Stimulated activated CD4-positive, alpha-beta T cell treated with anti-CD3 and anti-CD28 coated beads, TNF-alpha, amount 100 ng/mL, for 48 hours (primary cell): ENCODE measurements around the gene POU3F2.

Source experiments
- DNase-seq, 3 donors: peaks; one replicate each; pipeline ENCODE4 v3.0.0-alpha.2; 2020; ENCODE audit warnings: low read depth in 3 of 3

Gene POU3F2

DNA sequence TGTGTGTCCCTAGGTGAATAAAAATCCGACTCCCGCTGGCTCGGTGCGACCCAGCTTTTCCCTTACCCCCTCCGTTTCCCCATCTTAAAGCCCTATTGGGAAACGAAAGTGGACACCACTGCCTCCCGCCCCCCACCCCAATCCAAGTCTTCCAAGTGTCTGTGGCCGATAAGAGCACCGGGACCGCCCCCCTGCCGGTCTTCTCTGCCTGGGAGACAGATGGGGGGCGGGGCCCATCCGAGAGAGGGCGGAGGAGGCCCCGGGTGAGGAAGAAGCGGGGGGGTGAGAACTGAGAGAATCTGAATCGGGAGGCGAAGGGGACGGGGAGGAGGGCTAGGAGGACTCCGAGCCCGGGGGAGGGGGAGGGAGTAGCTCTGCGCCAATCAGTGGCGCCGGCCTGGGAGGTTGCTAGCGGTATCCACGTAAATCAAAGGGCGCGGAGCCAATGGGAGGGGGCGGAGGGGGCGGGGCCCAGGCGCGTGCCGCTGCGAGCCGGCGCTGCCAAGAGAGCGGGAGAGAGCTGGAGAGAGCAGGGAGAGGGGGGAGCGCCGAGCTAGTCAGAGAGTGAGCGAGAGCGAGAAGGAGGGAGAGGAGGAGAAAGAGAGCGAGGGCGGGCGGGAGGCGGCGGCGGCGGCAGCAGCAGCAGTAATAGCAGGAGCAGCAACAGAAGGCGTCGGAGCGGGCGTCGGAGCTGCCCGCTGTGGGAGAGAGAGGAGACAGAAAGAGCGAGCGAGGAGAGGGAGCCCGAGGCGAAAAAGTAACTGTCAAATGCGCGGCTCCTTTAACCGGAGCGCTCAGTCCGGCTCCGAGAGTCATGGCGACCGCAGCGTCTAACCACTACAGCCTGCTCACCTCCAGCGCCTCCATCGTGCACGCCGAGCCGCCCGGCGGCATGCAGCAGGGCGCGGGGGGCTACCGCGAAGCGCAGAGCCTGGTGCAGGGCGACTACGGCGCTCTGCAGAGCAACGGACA lies at the start of gene POU3F2:
TSS of gene POU3F2 (plus strand) at position 515 of the 972 bp plus-strand sequence. CDS start at position 815, 300 bp downstream.
- DNase-seq = peak; percentile 40 to 65 (median 43)

DNA sequence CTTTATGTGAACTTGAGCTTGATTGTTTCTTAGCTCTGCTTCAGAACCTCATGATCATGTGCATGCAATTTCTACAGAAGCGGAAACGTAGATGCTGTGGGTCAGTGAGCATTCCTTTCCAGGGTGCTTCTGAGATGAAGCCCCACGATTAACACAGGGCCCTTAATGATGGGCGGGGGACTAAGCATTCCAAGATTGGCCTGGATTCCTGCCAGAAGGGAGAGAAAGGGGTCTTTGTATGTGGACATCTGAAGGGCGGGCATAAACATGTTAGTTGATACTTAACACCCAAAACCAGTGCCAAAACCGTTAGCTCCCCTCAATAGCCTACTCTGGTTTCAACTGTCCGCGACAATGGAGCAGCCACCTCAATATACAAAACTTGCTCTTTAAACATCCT lies 46.9 kb upstream of the POU3F2 start:
- no peak for DNase-seq

DNA sequence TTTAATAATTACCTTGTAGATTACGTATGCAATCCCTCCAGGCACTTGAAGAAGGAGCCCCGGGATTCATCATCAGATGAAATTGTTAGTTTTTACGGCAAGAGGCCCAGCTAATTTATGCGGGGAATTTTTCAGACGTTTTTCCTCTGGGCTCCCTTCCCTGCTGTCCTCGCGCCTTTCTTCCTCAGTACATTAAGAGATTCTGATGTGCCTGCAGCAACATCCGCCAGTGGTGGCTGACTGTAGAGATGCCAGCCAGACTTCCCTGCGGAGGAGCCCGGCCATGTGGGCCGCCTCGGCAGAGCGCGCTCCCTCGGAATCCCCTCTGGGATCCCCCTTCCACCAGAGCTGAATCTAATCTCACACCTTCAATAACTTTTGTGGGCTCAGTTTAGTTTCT lies 46.4 kb upstream of the POU3F2 start:
- DNase-seq = no peak

DNA sequence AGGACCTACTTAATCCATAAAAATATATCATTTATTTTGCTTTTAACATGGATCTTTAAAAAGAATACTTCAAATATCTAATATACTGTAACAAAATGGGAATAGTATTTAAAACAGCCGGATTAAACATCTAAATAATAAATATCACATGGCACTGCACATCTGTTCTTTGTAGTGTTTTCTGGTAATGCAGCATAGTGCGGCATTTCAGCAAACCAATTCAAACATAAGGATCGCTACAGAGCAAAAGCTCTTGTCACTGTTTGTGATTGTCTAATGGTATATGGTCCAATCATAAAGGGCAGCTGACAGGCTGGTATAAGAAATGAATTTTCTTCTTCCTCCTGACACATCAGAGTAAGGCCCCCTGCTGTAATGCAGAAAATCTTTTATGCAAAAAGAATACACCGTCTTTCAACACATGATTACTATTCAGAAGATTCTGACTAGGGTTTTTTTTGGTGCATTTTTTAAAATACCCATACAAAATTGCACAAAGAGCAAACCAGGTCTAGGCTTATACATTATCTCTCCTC lies 40.0 kb upstream of the POU3F2 start:
- no peak for DNase-seq

DNA sequence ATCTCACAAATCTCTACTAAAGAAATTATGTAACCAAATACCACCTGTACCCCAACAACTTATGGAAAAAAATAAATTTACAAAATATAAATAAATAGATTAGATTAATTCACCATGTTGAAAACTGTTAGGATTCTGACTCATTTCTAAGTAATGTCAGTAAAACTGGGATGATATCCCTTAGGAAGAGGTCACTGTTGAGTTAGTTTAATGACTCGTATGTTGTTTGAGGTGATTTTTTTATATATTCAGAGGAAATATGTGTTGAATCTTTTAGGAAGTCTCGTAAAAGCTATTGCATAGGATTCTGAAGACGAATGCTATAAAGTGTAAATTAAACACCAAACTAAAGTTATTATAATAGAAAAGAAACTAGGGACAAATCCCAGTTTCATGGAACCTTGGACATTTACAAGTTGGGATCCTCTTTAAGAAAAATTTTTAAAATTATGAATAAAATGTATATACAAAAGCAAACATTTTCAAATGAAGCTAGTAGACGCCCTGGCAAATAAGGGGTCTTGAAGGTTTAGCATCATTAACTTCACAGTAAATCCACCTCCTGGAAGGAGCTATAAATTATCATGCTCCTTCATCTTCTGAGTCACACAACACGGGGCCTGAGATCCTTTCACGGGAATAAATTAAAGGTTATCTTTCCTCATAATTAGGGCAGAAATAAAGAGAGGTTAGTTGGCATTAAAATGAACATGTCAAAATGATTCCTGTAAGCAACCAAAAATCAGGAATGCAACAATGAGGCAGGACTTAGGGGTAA lies 37.0 kb upstream of the POU3F2 start:
- no peak for DNase-seq

DNA sequence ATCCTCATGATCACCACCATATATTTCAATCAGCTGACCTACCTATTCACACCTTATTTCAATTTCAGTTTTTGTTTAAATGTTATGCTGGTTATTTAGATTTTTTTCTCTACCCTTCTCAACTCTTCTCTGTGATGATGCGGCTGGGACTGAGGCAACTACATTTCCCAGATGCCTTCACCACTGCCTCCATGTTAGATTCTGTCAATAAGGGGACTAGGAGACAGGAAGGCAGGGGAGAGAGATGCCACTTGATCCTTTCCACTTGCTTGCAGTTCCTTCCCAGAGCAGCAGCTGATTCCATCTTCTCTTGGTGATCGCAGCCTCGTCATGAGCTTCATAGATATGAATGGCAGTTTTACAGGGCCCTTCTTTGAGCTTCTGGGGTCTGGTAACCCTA lies 33.5 kb upstream of the POU3F2 start:
- no peak for DNase-seq

DNA sequence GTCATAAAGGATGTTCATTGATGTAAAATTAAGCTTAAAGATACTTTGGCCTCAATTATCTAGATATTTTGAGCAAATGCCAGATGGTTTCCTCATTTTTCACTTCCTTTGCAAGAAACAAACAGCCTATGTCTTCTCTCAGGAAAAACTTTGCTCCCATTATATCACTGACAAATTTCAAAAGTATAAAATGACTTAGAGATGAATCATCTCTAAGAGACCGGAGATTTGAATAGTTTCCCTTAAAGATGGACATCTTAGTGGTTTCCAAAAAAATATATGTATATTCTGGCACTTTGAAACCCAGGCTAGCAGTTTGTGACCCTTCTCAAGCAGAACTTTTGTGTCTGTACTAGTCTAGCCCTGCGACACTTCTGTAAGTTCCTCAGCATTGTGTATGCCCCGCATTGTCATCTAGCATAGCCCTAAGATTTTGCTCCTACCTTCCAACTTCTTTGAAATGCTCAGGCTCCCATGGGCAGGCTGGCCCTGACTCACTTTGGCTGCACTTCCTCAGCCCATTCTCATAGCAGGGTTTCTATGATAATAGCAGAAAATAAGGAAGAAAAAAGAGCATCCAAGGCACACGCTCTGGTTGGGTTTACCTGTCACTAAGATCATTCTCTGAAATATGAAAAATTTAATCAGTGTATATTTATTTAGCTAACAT lies 25.7 kb upstream of the POU3F2 start:
- DNase-seq = no peak

DNA sequence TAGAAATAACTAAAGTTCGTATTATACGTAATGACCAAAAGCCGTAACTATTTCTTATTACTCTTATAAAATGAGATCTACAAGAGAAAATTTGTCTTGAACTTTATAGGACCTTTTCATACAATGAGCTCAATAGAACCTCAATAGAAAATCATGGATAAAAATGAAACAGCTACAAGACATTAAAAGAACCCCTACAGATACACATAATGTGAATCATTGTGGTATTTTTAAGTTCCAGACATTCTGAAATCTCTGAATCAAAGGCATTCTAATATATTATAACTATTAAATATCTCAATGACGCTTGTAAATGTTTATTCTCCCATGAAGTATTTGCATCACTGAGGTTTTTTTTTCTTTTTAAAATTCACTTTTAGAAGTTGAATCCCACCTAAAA lies 22.2 kb upstream of the POU3F2 start:
- DNase-seq = no peak

DNA sequence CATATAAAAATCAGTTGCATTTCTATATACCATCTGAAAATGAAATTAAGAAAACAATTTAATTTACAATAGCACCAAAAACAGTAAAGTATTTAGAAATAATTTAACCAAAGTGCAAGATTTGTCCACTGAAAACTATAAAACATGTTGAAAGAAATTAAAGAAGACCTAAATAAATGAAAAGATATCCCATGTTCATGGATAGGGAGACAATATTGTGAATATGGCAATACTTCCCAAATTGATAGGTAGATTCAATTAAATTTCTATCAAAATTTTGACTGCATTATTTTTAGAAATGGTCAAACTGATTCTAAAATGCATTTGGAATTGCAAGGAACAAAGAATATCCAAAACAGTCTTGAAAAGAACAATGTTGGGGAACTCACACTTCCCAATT lies 17.6 kb upstream of the POU3F2 start:
- DNase-seq = no peak

DNA sequence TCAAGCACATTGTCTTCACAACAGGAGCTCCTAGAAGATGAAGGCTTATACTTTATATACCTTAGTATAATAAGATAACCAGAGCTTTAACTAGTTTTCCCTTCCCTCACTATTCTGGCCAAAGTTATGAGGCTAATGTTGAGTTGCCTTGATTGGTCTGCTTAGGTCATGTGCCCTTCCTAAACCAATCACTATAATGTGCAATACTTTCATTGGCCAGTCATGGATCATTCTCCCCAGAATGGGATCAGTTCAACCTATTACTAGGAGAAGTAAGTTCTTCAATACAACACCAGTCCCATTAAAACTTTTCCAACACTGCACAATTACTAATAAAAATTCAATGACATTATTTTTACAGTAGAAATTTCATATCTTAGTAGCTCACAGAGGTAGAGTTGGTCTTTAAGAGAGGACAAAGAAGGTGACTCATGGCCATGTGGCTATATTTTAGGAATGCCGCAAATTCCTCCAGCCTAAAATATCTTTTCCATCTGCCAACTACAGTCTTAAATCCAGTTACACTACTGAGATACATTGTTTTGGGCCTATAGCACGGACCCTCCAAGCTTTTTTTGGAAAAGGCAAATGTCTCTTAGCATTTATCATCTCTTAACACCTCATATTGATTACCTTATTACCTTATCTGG lies 12.5 kb upstream of the POU3F2 start:
- DNase-seq = no peak

DNA sequence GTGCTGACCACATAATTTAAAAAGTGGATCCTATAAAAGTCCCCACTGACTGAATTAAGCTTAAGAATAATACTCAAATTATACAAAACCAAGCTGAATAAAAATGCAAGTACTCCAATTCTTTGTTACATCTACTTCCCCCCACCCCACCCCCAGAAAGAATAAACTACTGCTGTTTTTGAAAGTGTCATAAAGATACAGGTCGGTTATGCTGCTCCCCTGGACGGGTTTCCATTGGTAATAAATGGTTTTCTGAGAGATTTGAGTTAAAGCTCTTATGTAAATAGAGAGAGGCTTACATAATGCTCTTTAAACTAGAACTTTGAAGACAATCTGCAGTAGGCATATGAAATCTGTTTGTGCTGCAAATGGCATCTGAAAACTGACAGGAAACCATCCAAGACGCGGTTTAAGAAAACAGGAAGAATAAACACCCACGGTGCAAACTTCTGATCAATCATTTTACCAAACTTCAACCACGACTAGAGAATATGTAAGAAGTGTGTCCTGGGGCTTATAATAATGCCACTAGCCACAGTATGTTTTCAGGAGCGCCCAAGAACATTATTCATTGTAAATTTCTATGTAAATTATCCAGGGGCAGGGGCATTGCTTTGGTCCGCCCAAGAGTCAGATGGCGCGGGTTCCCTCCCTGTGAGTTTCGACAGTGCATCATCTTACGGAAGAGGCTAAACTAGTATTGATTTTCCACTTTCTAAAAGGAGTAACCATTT lies 10.8 kb upstream of the POU3F2 start:
- DNase-seq = no peak

DNA sequence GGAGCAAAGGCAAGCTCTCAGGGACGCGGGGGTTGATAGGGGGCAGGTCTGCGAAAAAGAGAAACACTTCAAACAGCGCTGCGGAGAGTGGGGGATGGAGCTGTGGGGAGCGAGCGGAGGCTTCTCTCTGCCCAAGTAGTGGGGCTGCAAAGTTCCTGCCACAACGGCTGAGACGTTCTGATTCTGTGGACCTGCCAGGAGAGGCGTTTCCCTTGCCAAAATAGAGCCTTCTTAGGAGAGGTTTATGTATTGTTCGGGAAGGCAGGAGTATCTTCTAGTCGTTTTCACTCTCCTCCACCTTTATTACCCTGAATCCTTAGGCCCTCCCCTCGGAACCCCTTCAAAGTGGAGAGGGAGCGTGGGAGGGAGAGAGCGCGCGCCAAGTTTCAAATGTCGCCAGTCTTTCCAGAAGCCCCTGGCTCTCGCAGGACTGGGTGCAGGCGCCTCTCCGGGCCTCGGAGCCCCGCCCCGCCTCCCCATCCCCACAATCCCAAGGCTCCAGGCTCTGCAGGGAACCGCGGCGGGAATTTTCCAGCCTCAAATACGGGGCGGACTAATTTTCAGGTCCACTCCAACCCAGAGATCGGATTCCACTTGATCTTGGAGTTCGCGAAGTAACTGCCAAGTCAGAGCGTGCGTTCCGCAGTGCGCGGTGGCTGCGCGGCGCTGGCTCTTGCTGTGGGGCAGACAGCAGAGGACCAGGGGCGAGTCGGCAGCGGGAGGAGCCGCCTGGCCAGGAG lies 10.0 kb upstream of the POU3F2 start:
- no peak for DNase-seq

DNA sequence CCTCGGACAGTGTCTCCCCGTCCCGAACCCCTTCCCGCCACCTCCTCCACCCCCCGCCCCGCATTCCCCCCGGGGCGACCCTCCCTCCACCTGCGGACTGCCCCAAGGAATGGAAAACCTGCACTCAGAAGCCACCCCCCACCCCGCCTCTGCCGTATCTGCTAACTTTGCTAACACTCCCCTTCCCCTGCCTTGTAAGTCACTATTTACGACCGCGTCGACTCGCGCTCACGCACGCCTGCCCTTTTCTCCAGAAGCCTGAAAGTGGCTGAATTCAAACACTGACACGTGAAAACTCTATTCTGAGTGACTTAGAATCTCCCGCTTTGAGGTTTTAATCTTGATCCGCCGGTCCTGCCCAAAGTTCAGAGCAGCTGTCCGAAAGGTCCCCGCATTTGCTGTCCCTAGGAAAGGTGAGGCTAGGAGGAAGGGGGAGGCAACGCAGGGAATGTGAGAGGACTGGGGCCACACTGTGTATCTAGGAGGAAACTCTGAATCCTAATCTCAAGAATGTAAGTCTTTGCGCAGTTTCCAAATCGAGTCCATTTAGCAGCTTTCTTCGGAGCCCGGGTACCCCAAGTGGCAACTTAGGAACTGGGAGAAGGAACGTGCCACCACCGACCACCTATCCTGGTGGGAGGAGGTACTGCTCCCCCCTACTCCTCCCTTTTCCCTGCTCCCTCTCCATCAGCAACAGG lies 9.3 kb upstream of the POU3F2 start:
- no peak for DNase-seq

DNA sequence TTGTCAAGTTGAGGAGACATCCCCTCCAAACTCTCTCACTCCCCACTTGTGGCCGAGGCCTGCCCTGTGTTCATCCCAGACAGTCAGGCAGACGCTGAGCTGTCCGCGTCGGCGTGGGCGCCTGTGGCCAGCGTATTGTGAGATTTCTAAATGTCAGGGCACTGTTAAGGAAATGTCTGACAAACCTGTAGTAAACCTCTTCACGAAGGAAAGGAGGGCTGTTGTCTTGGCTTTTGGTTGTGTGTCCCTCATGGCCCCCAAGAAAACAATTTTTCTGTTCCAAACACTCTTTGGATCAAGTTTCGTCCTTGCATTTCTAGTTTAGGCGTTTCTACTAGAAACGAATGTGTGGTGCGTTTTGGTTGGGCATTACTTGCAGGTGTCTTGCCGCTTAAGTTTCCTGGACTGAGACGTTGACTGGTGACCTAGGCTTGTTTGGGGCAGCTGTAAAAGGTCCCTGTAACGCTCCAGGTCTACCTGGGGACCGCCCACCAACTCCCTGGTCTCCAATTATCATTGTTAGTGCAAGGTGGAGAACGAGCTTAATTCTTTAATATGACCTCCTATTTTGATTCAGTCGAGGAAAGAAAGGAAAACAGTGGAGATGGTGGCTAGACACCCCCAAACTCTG lies 8.7 kb upstream of the POU3F2 start:
- no peak for DNase-seq

DNA sequence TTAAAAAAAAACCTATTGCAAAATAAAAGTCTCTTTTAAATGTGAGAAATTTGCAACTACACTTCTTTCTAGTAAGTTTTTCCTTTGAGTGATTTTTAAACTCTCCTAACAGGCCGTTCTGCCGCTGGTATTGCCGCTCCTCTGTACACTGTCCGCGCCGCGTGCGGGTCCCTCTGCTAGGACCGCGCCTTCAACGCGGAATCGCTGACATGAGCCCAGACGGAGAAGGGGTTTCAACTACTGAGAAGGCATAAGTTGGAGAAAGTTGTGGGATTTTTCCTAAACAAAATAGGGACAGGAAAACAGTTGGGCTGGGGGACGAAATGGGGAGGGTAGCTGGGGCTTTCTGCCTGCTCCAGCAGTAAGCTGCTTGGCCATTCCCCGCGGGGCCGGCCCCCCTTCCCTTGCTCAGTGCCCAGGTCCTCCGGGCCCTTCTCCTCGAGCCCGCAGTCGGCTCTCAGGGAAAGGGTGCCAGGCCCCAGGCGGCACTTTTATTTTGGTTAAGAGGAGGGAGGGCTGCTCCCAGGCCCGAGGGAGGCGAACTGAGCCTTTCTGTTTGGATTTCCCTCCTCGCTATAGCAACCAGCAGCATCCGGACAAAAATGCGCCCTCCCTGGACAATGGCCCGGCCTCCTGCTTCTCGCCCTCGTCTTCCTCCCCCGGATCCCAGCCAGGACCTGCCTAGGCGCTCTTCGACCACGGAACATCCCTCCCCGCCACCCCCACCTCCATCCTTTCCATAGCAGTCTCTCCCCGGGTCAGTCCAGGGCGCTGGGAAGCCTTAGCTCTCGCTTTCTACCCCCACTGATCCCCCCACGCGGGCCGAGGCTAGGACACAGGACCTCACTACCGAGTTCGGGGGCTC lies 6.8 kb upstream of the POU3F2 start:
- DNase-seq = no peak

DNA sequence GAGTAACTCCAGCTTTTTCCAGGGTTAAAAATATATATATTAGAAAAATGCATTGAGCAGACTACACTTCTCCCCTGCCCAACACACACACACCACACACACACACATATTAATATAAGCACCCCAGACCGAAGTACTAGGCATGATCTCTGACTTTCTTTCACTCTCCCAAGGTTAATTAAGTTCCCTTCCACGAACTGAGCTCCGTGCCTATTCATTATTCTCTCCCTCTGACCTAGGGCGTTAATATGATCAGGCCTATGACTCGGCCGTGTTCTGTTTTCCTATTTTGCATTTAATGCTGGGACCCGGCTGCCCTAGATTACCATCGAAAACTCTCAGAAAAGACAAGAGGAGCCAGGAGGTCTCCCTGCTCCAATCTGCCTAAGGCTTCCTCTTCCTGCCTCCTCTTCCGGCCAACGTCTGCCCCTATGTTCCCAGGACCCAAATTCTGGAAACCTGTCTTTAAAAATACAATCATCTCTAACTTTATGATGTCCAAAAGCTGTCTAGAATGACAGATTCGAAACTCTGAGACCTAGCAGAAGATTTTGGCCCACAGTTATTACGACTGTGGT lies 6.1 kb upstream of the POU3F2 start:
- DNase-seq = no peak

DNA sequence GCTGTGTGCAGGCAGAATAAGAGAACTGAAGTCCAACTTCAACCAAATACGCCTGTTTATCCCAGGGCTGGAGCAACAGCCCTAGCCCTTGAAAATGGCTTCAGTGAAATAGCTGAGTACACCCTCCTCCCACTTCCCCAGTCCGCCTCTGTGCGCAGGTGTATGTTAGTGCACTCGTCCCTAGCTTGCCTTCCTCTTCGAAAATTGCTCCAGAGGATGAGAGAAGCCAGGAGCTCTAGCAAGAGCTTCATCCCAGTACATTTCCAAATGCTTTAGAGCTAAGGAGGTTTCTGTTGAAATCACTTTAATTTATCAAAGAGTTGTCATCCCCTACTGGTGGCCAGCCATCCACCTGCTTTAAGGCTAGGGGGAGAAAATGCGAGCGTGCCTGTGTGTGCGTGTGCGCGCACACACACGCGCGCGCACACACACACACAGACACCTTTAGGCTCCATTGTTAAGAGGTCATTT lies 5.4 kb upstream of the POU3F2 start:
- no peak for DNase-seq

DNA sequence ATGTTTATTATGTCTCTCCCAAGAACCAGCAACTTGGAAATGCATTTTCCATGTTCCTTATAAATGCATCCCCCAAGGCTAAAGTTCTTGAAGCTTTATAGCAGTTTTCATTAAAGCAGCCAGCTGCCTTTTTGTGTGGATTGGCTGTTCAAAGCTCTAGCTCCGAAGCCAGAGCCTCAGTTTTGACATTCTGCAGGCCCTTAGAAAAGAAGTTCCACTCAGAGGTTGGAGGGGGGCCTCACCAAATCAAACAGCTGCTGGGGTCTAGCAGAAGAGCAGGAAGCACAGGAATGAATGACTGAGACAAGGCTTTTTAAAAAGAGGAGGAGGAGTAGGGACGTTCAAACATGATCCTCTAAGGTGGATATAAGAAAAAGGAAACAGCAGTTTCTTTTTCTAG lies 4.2 kb upstream of the POU3F2 start:
- DNase-seq = no peak
